Keratinocyte (primary cell): ENCODE results near the gene PAAF1.

ENCODE experiments used
- EZH2 ChIP-seq: IDR thresholded peaks from one replicate; pipeline ENCODE4 v1.6.1; 2012; ENCODE audit warnings: inconsistent platforms, mild to moderate bottlenecking, low read length, moderate library complexity
- TF ChIP-seq, protein P1 (sequence below), 3 experiments: IDR thresholded peaks in 1 of 3; conservative IDR thresholded peaks in 1 of 3; optimal IDR thresholded peaks in 1 of 3; 2 replicates in 2 of 3; 3 replicates in 1 of 3; pipeline versions ENCODE3 to v1.5.1; 2011; ENCODE audit warnings: low read length in 3 of 3, mild to moderate bottlenecking in 3 of 3, moderate library complexity in 2 of 3, control low read depth in 1 of 3, inconsistent platforms in 1 of 3; ENCODE audit not compliant: insufficient read depth in 2 of 3; ENCODE audit errors: extremely low read depth in 1 of 3

DNA sequence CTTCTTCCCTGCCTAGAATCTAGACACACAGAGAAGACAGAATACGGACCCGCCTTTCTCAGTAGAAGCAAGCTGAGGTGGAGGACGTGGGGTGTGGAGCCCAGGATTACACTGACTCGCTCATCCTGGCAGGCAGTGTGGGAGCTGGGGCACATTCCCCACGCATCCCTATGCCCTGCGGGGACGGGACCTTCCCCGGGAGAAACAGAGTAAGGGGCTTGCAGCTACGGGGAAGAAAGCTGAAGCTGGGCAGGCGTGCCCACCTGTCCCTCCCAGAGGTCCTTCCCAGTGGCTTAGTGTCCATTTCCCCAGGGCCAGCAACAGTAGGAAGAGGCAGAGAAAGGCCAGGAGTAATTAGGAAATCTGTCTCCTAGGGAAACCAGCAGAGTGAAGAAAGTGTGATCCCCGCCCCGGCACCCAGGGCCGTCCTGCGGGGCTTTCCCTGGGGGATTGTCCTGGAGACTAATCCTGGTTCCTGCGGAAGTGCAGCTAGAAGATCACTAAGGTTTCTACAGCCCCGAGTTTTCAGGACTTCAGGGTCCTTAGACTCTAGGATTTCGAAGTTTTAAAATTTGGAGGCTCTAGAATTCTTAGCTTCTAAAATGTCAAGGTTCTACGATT lies 81.8 kb downstream of the PAAF1 start:
- TF ChIP-seq, protein P1, sequence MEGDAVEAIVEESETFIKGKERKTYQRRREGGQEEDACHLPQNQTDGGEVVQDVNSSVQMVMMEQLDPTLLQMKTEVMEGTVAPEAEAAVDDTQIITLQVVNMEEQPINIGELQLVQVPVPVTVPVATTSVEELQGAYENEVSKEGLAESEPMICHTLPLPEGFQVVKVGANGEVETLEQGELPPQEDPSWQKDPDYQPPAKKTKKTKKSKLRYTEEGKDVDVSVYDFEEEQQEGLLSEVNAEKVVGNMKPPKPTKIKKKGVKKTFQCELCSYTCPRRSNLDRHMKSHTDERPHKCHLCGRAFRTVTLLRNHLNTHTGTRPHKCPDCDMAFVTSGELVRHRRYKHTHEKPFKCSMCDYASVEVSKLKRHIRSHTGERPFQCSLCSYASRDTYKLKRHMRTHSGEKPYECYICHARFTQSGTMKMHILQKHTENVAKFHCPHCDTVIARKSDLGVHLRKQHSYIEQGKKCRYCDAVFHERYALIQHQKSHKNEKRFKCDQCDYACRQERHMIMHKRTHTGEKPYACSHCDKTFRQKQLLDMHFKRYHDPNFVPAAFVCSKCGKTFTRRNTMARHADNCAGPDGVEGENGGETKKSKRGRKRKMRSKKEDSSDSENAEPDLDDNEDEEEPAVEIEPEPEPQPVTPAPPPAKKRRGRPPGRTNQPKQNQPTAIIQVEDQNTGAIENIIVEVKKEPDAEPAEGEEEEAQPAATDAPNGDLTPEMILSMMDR (optimal IDR thresholded peaks at IDR 0.05 in 1 of 3, IDR thresholded peaks at IDR 0.05 in 1 of 3, conservative IDR thresholded peaks at IDR 0.05 in 1 of 3; ENCODE audit: extremely low read depth in 1 of 3, insufficient read depth in 2 of 3, low read length in 3 of 3), result no peak
- TF ChIP-seq EZH2, result no peak
